ENCODE measurements around the gene BCAS3. TPM values are rescaled to one million over a fixed set of nuclear protein-coding genes. Genes with fewer than 3 reads are reported as not detected.
"Not testable (repeated sequence)": the region's sequence is repeated elsewhere in the genome, so short reads cannot be mapped to it uniquely, and the experiment has no call there.

BCAS3 gene
- total RNA-seq, 2 donors from 2014 or later, result 14.7 to 17.5 TPM

DNA sequence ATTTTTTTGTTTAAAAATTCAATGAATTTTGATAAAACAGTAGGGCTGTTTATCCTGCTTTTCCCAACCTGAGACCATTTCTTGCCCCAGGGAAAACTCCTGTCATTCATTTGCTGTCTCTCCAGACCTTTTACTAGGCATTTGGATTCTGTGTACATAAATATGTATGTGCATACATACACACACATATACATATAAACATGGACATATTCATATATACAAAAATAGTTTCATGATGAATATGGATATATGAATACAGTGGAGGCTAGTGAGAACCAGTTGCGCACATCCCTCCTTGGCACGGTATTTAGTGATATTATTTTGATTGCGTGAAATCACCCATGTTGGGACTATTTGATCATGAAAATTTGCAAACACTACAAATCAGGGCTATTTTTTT, 269.9 kb downstream of the BCAS3 start:
- ATAC-seq, result no peak
- intact Hi-C loops (cut with DNase I), result no loop called here
- no peak for DNase-seq

DNA sequence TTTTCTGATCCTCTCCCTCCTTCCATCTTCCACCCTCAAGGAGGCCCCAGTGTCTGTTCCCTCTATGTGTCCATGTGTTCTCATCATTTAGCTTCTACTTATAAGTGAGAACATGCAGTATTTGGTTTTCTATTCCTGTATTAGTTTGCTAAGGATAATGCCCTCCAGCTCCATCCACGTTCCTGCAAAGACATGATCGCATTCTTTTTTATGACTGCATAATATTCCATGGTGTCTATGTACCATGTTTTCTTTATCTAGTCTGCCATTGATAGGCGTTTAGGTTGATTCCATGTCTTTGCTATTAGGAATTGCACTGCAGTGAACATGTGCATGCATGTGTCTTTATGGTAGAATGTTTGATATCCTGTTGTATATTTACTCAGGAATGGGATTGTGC, 275.1 kb downstream of the BCAS3 start:
- intact Hi-C loops (cut with DNase I), result no loop called here
- DNase-seq (no peak), ATAC-seq (no peak)

DNA sequence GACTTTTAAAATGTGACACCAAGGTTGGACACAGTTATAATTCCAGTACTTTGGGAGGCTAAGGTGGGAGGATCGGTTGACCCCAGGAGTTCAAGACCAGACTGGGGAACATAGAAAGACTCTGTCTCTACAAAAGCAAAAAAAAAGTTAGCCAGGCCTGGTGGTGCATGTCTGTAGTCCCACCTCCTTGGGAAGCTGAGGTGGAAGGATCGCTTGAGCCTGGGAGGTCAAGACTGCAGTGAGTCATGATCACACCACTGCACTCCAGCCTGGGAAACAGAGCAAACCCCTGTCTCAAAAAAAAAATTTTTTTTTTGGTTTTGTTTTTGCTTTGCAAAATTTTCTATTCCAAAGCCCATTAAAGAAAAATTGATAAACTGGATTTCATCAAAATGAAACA, 281.4 kb downstream of the BCAS3 start:
- no peak for ATAC-seq
- no peak for DNase-seq
- intact Hi-C loops (cut with DNase I), result no loop called here

DNA sequence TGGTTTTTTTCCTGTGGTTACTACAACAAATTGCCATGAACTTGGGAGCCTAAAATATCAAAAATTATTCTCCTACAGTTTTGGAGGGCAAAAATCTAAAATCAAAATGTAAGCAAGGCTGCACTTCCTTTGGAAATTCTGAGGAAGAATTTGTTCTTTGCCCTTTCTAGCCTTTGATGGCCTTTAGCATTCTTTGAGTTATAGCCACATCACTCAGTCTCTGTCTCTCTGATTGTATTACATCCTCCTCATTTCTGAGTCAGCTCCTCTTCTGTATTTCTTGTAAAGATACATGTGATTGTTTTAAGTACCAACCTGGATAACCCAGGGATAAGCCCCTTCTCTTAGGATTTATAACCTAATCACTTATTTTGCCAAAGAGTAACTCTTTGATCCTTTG, 282.0 kb downstream of the BCAS3 start:
- ATAC-seq, result no peak
- intact Hi-C loops (cut with DNase I), result no loop called here
- no peak for DNase-seq

DNA sequence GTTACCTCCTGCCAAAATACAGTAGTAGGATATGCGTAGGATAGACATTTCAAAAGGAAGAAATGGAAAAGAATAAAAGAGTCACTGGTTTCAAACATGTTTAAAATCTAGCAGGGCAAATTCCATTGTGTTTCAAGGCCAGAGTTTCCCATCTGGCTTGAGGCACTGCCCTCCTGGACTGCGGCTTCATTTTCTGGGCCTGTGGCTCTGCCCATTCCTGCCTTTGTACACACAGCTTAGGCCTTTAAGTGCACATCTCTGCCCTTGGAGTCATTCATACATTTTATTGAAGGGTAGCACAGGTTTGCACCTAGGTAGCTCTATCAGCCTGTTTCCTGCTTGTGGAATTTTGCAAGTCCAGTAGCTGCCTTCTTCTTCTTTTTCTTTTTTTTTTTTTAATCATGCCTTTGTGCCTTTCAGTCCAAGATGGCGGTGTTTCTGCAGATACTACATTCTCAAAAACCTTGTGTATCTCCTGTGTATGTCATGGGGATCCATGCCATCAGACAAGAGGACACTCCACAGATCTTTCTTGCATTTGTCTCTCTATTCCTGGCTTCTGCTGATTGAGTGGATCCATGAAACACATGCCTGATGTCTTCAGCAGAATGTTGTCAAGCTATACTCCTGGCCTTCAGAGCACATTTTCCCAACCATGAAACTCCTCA, 282.9 kb downstream of the BCAS3 start:
- no peak for DNase-seq
- intact Hi-C loops (cut with DNase I), result no loop called here
- no peak for ATAC-seq

DNA sequence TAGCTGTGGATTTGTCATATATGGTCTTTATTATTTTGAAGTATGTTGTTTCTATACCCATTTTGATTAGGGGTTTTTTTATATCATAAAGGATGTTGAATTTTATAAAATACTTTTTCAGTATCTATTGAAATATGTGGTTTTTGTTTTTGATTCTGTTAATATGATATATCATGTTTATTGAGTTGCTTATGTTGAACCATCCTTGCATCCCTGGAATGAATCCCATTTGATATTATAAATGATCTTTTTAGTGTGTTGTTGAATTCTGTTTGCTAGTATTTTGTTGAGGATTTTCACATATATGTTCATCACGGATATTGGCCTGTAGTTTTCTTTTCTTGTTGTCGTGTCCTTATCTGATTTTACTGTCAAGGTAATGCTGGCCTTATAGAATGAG, 286.5 kb downstream of the BCAS3 start:
- ATAC-seq, result no peak
- no peak for DNase-seq
- intact Hi-C loops (cut with DNase I), result no loop called here

DNA sequence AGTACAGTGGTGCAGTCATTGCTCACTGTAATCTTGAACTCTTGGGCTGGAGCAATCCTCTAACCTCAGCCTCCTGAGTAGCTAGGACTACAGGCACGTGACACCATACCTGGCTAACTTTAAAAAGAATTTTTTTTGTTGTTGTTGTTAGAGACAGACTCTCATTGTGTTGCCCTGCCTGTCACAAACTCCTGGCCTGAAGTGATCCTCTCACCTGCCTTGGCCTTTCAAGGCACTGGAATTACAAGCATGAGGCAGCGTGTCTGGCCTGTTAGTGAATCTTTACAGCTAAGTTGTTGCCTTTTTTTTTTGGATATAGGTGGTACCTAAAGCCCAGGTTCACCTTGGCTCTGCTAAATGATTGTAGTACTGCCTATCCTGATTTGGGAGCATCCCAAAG, 290.6 kb downstream of the BCAS3 start:
- intact Hi-C loops (cut with DNase I), result no loop called here
- DNase-seq (no peak), ATAC-seq (no peak)

DNA sequence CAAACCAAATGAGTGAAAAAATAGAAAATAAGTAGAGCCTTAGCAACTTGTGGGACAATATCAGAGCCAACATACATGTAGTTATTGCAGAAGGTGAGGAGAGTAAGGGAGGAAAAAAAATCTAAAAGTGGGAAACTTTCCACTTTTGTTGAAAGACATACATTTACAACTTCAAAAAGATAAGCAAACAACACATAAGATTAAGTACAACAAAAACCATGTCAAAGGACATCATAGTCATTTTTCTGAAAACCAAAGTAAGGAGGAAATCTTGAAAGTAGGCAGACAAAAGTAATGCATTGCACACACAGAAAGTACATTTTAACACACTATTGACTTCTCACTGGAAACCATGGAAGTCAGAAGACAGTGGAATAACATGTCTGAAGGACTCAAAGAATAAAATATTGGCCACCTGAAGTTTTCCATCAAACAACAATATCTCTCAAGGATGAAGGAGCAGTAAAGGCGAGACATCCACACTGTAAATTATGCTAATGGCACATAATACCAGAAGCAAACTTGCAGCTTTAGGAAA, 291.9 kb downstream of the BCAS3 start:
- intact Hi-C loops (cut with DNase I), result no loop called here
- ATAC-seq, result no peak
- DNase-seq, result no peak

DNA sequence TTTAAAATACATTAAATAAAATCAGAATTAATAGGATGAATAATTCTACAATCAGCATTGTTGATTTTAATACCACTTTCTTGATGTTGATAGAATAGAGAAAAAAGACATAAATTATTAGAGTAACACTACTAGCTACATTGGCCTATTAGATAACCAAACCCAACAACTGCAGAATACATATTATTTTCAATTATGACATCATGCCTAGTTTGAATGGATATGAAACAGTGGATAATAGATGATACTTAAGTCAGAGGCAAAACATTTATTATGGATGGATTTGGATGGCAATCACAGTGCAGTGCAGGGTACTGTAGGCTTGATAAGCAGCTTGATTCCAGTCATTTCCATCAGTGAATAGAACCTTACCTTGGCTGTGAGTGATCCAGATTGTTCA, 293.1 kb downstream of the BCAS3 start:
- no peak for ATAC-seq
- DNase-seq, result no peak
- intact Hi-C loops (cut with DNase I), result no loop called here

DNA sequence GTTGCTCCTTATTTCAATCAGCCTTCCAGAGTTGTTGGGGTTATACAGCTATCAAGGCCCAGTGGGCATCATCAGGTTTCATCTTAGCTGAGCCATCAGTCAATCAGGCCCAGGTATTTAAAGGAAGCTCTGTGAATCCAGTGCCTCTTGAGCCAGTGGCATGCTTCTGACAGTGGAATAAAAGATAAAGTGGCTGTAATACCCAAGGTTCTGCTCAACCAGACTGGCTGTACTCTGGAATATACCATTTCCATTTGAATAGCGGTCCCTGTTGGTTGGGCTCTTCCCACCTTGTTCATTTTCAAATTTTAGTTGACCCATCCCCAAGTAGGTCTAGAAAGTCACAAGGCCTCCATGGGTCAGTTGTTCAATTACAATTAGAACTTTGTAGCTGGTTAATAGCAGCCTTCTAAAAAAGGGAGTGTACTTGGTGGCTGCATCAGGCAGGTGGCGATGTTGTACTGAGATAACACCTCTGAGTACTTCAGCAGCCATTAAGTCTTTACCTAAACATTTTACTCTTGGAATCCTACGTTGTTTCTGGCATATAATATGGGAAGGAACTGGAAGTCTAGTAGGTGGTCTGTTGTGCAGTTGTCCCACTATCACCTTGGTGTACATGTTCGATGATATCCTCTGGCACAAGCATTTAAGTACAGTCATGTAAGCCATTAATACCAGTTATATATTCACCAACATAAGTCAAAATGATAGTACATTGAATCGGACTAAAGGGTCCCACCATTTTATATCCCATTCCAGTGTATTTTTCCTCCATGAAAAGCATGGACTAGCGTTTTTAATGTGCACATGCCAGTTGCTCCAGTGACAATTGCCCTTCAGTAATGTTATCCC, 294.1 kb downstream of the BCAS3 start:
- DNase-seq (no peak), ATAC-seq (peak; percentile 34)
- intact Hi-C loops (cut with DNase I), result no loop called here

DNA sequence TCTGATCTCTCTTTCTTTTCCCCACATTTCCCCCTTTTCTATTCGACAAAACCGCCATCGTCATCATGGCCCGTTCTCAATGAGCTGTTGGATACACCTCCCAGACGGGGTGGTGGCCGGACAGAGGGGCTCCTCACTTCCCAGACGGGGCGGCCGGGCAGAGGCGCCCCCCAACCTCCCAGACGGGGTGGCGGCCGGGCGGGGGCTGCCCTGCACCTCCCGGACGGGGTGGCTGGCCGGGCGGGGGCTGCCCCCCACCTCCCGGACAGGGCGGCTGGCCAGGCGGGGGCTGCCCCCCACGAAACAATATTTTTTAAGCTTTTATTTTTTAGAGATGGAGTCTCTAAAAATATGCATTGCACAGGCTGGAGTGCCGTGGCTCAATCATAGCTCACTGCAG, 299.2 kb downstream of the BCAS3 start:
- intact Hi-C loops (cut with DNase I); DNase-seq; ATAC-seq: not testable (repeated sequence)

DNA sequence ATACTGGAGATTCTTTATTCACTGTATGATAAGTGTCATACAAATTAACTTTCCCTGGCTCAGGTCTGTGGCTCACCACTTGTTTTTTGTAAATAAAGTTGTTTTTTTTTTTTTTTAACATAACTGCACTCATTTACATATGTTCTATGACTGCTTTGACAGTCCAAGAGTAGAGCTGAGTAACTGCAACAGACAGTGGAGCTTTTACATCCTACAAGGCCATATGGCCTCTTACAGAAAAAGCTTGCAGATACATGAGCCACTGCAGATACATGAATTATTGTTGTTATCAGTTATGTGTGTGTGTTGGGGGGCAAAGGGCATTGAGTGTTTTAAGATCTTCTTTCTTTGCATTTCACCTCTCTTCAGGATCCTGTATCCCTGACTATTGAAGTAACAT, 311.7 kb downstream of the BCAS3 start:
- DNase-seq (no peak), ATAC-seq (no peak)
- intact Hi-C loops (cut with DNase I), result no loop called here

DNA sequence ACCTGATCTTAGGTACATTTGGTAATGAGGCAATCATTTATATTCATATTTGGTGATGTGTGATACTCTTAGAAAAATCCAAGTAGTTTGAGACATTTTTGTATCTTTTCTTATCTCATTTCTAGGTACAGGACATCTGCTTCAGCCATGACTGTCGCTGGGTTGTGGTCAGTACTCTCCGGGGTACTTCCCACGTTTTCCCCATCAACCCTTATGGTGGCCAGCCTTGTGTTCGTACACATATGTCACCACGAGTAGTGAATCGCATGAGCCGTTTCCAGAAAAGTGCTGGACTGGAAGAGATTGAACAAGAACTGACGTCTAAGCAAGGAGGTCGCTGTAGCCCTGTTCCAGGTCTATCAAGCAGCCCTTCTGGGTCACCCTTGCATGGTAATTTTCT, 312.2 kb downstream of the BCAS3 start:
- no peak for ATAC-seq
- DNase-seq, result no peak
- intact Hi-C loops (cut with DNase I), result no loop called here

DNA sequence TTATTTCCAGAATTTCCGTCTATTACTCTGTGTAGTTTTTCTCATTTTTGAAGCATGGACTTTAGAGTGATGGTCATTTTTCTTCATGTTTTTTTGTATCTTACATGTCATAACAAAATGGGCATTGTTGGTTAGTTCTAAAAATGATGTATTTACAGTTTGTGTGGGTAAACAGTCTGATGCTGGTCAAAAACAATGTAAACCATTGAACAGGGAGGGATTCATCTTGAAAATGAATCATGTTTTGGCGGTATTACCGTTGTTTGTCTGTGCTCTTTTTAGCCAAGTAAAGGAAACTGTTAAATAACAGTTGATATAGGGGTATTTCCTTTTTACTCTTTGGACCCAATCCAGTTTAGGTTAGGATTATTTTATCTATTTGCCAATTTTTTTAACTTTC, 315.8 kb downstream of the BCAS3 start:
- intact Hi-C loops (cut with DNase I), result no loop called here
- DNase-seq (no peak), ATAC-seq (no peak)

DNA sequence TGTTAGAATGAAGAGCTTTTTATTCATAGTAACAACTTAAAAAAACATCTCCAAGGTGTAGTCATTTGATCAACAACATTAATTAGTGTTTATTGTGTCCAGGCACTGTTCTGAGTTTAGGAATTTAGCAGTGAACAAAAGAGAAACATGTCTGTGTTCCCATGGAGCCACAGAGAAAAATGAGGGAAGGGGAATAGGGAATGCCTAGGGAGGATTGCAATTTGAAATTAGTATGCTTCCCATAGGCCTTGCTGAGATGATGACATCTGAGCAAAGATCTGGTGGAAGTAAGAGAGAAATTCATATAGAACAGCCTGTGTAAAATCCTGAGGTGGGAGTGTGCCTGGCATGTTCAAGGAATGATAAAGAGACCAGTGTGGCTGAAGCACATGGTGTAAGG, 318.0 kb downstream of the BCAS3 start:
- intact Hi-C loops (cut with DNase I), result no loop called here
- ATAC-seq (no peak), DNase-seq (no peak)

DNA sequence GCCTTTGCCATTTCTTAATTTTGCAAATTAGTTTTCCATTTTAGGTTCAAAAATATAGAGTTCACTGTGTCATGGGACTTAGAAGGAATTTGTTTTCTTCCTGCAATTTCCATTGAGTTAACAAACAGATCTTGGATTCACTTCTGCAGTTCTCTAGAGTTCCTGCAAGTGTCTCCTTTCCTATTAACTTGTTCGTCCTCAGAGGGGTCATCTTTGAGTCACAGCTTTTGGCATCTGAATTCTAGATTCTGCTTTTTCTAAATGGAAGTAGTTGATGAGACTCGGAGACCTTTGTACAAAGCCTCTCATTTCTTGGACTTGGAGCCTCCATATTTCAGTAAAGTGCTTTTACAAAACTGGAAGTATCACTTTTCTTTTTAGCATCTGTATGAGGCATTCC, 323.3 kb downstream of the BCAS3 start:
- ATAC-seq (no peak), DNase-seq (no peak)
- intact Hi-C loops (cut with DNase I), result loop anchor here (5.0 to 10.0 kb wide), 2 partner anchors 391 to 404 kb away; no protein-coding TSS in a partner anchor

DNA sequence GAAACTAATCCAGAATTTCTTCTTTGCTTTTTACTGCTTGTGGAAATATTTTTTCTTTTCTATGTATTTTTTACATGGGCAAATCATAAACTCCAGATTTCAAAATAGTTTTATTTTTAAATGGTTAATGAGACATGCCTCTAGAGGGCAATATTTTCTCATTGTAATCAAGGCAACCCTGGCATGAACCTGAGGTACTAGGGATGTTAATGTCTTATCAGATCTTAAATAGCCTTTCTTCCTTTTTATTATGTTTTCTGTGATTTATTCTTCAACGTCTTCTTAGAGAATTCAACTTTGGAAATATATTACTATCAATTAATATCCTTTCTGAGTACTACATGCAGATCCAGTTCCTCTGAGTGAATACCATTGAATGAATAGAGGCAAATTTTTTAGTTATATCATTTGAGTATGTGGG, 324.7 kb downstream of the BCAS3 start:
- DNase-seq (no peak), ATAC-seq (peak in 1 of 2 donors; percentile 53)
- intact Hi-C loops (cut with DNase I), result loop anchor here (5.0 to 10.0 kb wide), 2 partner anchors 390 to 402 kb away; no protein-coding TSS in a partner anchor

DNA sequence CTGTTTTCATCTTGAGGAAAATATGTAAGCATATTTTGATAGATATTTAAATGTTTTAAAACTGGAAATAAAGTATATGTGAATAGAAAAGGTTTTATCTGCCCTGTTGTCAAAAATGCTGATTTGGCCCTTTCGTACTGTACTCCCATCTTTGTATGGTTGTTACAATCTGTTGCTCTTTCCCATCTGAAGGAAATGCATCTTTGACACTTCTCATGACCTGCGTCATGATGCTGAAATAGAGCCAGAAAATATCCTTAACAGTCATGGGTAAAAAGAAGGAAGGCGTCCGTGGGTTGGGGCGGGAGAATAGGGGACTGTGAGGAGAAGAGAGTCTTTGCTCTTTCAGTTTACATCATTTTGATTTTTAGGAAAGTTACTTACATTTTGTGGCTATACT, 327.7 kb downstream of the BCAS3 start:
- intact Hi-C loops (cut with DNase I), result loop anchor here in 1 of 2 donors (10.0 kb wide), 1 partner anchor 399 kb away; no protein-coding TSS in a partner anchor
- no peak for DNase-seq
- no peak for ATAC-seq

DNA sequence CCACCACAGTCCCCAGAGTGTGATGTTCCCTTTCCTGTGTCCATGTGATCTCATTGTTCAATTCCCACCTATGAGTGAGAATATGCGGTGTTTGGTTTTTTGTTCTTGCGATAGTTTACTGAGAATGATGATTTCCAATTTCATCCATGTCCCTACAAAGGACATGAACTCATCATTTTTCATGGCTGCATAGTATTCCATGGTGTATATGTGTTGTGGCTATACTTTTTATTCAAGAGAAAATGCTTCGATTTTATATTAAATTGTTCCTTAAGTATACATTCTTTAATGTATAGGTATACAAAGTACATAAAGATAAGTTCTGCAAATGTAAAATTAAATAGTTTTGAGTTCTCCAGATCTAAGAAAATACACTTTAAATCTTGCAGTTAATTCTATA, 328.3 kb downstream of the BCAS3 start:
- not testable (repeated sequence) for DNase-seq, ATAC-seq
- intact Hi-C loops (cut with DNase I), result loop anchor here in 1 of 2 donors (10.0 kb wide), 1 partner anchor 399 kb away; no protein-coding TSS in a partner anchor

DNA sequence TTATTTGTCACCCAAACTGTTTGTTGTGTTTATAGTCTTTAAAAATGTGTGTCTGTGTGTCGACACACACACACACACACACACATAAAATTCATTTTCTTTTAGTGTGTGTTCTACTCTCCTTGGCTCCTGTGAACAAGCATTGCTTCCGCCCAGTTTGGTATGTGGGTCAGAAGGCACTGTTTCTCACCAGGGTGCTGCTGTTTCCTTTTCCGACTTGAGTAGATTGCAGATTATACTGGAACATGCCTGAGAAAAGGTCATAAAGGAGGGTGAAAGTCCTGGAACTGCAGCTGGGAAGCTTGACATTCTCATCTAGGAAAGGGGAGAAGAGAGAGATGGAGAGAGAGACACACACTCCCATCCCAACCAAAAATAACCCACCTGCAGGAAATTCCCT, 330.3 kb downstream of the BCAS3 start:
- intact Hi-C loops (cut with DNase I), result loop anchor here in 1 of 2 donors (10.0 kb wide), 1 partner anchor 397 kb away; no protein-coding TSS in a partner anchor
- DNase-seq, result no peak
- ATAC-seq, result peak; percentile 21 to 74
